ENCODE measurements around the gene RNF34. TPM values are rescaled to one million over a fixed set of nuclear protein-coding genes. Genes with fewer than 3 reads are reported as not detected.
A peak's percentile ranks its signal among the peaks of the same experiment; 100 is the strongest.
"Not testable (repeated sequence)": the region's sequence is repeated elsewhere in the genome, so short reads cannot be mapped to it uniquely, and the experiment has no call there.

The RNF34 gene
- polyA plus RNA-seq, 3 donors from 2014 or later, result 31.8 to 73.9 (median 57.9) TPM

DNA sequence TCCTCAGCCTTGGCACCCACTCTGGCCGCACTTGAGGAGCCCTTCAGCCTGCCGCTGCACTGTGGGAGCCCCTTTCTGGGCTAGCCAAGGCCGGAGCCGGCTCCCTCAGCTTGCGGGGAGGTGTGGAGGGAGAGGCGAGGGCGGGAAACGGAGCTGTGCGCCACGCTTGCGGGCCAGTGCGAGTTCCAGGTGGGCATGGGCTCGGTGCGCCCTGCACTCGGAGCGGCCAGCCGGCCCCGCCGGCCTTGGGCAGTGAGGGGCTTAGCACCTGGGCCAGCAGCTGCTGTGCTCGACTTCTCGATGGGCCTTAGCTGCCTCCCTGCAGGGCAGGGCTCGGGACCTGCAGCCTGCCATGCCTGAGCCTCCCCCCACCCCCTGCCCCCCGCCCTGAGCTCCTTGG is 25.6 kb upstream of the RNF34 start:
- H3K4me3 Mint-ChIP-seq; H3K27me3 Mint-ChIP-seq (ENCODE audit: low read depth in 3 of 3); H3K27ac Mint-ChIP-seq; H3K4me1 Mint-ChIP-seq; H3K9me3 Mint-ChIP-seq; DNase-seq; H3K36me3 Mint-ChIP-seq: not testable (repeated sequence)

DNA sequence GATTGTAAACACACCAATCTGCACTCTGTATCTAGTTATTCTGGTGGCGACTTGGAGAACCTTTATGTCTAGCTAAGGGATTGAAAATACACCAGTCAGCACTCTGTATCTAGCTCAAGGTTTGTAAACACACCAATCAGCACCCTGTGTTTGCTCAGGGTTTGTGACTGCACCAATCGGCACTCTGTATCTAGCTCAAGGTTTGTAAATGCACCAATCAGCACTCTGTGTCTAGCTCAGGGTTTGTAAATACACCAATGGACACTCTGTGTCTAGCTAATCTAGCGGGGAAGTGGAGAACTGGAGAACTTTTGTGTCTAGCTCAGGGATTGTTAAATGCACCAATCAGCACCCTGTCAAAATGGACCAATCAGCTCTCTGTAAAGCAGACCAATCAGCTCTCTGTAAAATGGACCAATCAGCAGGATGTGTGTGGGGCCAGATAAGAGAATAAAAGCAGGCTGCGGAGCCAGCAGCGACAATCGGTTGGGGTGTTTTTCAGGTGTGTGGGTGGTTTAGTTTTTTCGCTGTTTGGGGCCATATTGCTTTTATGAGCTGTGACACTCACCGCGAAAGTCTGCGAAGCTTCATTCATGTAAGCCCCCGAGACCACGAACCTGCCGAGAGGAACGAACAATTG is 24.9 kb upstream of the RNF34 start:
- H3K9me3 Mint-ChIP-seq; H3K27ac Mint-ChIP-seq; H3K4me3 Mint-ChIP-seq; H3K27me3 Mint-ChIP-seq (ENCODE audit: low read depth in 3 of 3); H3K36me3 Mint-ChIP-seq; H3K4me1 Mint-ChIP-seq; DNase-seq: not testable (repeated sequence)

DNA sequence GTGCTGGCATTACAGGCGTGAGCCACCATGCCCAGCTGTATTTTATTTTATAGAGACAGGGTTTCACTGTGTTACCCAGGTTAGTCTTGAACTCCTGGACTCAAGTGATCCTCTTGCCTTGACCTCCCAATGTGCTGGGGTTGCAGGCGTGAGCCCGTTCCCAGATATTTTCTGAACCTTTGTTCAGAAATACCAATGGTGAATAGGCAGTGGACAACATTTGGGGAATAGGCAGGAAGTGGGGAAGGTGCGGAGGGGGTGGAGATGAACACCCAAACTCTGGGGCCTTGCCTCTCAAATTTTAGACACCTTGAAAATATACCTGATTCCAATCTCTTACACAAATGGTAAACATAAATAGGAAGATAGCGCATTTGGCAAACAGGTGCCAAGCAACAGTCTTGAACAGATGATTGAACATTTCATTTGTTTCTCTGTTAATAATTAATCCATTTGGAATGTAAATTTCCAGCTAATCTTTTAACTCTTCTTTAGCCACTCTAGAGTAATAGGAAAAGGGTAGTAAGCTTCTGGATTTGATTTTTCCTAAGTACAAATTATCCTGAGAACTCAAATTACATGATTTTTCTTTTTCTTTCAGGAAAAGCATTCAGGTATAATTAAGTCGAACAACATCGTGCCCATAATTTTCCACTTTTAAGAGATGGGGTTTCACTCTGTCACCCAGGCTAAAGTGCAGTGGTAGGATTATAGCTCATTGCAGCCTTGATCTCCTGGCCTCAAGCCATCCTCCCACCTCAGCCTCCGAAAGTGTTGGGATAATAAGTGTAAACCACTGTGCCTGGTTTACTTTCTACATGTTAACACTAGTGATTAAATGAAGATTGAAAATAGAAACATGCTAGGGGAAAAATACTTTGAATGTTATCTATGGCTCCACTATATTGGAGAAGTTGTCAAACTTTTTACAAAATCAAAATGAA is 22.9 kb upstream of the RNF34 start:
- peaks cover 0 to 8% of the 10 kb centered on the region in 2 donors for H3K4me1 Mint-ChIP-seq
- no peaks in the 10 kb centered on the region for H3K36me3 Mint-ChIP-seq
- H3K9me3 Mint-ChIP-seq, result no peaks in the 10 kb centered on the region
- DNase-seq, result no peak
- peaks cover 2 to 4% (median 3%) of the 10 kb centered on the region in 3 donors for H3K27me3 Mint-ChIP-seq (ENCODE audit: low read depth in 3 of 3)
- no peak overlapping the region for H3K4me3 Mint-ChIP-seq
- no peak overlapping the region for H3K27ac Mint-ChIP-seq

DNA sequence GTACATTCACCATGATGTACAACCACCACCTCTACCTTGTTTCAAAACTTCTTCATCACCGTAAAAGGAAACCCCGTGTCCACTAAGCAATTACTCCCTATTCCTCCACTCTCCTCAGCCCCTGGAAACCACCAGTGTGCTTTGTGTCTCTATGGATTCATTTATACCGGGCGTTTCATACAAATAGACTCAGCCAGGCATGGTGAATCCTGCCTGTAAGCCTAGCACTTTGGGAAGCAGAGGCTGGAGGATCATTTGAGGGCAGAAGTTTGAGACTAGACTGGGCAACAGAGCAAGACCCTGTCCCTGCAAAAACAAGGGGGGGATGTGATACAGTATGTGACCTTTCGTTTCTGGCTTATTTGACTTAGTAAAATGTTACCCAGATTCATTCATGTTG is 21.2 kb upstream of the RNF34 start:
- peaks cover 0 to 4% (median 2%) of the 10 kb centered on the region in 3 donors for H3K27me3 Mint-ChIP-seq (ENCODE audit: low read depth in 3 of 3)
- H3K4me3 Mint-ChIP-seq, result no peak overlapping the region
- H3K4me1 Mint-ChIP-seq, result peaks cover 0 to 3% of the 10 kb centered on the region in 2 donors
- no peak for DNase-seq
- no peaks in the 10 kb centered on the region for H3K36me3 Mint-ChIP-seq
- no peaks in the 10 kb centered on the region for H3K9me3 Mint-ChIP-seq
- H3K27ac Mint-ChIP-seq, result no peak overlapping the region

DNA sequence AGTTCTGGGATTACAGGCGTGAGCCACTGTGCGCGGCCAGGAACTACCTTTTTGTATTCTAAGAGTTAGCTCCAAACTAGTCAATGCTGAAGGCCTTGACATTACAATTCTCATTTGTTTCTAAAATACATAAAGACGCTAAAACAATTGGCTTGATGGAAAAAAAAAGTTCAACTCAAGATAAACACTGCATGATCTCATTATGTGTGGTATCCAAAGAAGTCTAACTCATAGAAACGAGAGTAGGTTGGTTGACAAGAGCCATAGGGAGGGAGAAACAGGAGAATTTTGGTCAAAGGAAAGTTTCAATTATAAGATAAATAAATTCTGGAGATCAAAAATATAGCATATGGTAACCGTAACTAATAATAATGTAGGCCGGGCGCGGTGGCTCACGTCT is 20.0 kb upstream of the RNF34 start:
- H3K4me3 Mint-ChIP-seq, result no peak overlapping the region
- H3K27ac Mint-ChIP-seq, result no peak overlapping the region
- no peak for DNase-seq
- H3K36me3 Mint-ChIP-seq, result no peaks in the 10 kb centered on the region
- H3K27me3 Mint-ChIP-seq (ENCODE audit: low read depth in 3 of 3), result peaks cover 0 to 4% (median 2%) of the 10 kb centered on the region in 3 donors
- no peaks in the 10 kb centered on the region for H3K4me1 Mint-ChIP-seq
- no peaks in the 10 kb centered on the region for H3K9me3 Mint-ChIP-seq

DNA sequence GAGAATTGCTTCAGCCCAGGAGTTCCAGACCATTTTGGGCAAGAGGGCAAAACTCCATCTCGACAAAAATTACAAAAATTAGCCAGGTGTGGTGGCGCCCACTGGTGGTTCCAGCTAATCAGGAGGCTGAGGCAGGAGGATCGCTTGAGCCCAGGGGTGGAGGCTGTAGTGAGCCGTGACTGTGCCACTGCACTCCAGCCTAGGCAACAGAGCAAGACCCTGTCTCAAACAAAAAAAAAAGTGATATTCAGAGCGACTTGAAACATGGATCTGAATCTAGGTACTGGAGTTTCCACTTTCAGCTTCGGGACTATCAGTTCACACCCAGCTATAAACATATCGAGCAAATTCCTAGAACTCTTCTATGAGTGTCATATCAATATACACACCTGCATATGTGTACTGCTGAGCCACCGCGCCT is 16.3 kb upstream of the RNF34 start:
- no peaks in the 10 kb centered on the region for H3K9me3 Mint-ChIP-seq

DNA sequence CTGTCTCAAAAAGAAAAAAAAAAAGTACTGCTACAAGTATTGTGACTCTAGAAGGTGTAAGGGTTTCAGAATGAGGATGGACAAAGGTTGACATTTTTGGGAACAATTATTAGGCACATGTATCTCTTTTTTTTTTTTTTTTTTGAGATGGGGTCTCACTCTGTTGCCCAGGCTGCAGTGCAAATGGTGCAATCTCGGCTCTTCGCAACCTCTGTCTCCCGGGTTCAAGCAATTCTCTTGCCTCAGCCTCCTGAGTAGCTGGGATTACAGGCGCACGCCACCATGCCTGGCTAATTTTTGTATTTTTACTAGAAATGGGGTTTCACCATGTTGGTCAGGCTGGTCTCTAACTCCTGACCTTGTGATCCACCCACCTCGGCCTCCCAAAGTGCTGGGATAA is 15.0 kb upstream of the RNF34 start:
- not testable (repeated sequence) for DNase-seq; H3K9me3 Mint-ChIP-seq; H3K27ac Mint-ChIP-seq; H3K27me3 Mint-ChIP-seq (ENCODE audit: low read depth in 3 of 3); H3K4me3 Mint-ChIP-seq; H3K4me1 Mint-ChIP-seq; H3K36me3 Mint-ChIP-seq

More for the DNA sequence above, 16.3 kb upstream of the RNF34 start:
- Mint-ChIP-seq H3K4me3 (no peak overlapping the region), H3K27ac (no peak overlapping the region), H3K36me3 (peaks cover 0 to 1% (median 0%) of the 10 kb centered on the region in 3 donors), H3K4me1 (no peaks in the 10 kb centered on the region), H3K27me3 (ENCODE audit: low read depth in 3 of 3) (peaks cover 0 to 4% (median 2%) of the 10 kb centered on the region in 3 donors)
- DNase-seq, result no peak

DNA sequence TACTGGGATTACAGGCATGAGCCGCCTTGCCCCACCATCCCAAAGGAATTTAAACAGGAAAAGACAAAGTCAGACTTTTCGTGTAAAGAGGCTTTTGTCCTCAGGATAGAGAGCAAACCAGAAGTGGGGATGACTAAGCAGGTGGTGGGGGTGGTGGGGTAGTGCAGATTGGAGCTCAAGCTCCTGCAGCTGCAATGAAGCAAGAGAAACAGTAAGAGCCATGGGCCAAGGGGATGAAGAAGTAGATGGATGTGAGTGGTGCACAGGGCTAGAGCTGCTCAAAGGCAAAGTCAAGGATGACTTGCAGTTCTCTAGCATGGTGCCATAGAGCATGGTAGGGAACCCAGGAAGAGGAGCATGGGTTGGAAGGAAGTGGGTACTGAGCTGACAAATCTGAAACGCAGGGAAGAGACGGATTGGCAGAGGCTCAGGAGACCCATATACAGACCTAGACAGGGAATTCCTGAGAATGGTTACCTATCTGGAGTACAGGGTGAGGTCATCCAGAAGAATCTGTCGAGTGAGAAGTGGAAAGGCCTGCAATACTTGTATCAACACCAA is 11.4 kb upstream of the RNF34 start:
- no peaks in the 10 kb centered on the region for H3K9me3 Mint-ChIP-seq
- H3K36me3 Mint-ChIP-seq, result peaks cover 0 to 4% (median 0%) of the 10 kb centered on the region in 3 donors
- H3K4me3 Mint-ChIP-seq, result no peak overlapping the region
- H3K27me3 Mint-ChIP-seq (ENCODE audit: low read depth in 3 of 3), result peaks cover 0 to 5% (median 2%) of the 10 kb centered on the region in 3 donors
- peaks cover 8 to 10% of the 10 kb centered on the region in 2 donors for H3K4me1 Mint-ChIP-seq
- H3K27ac Mint-ChIP-seq, result peak overlapping the region in 1 of 6 donors; percentile 2
- DNase-seq, result no peak

DNA sequence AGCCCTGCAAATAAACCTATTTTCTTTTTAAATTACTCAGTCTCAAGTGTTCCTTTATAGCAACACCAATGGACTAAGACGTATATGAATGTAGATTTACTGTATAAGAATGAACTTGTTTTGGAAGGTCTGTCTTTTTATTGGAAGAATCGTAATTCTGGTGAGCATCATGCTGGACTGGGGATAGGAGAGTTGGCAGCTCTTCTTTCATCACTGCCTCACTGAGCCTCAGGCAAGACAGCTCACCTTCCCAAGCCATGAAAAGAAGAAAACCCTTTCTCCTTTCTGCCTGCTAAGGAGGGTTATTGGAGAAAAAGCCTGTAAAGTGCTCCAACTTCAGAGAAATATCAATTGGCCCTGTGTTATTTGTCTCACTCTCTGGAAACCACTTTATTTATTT is 9.1 kb upstream of the RNF34 start:
- Mint-ChIP-seq H3K9me3 (no peaks in the 10 kb centered on the region), H3K27ac (no peak overlapping the region), H3K4me1 (peaks cover 8 to 10% of the 10 kb centered on the region in 2 donors), H3K4me3 (no peak overlapping the region), H3K27me3 (ENCODE audit: low read depth in 3 of 3) (peaks cover 0 to 2% (median 0%) of the 10 kb centered on the region in 3 donors), H3K36me3 (peaks cover 0 to 4% (median 0%) of the 10 kb centered on the region in 3 donors)
- DNase-seq, result no peak

DNA sequence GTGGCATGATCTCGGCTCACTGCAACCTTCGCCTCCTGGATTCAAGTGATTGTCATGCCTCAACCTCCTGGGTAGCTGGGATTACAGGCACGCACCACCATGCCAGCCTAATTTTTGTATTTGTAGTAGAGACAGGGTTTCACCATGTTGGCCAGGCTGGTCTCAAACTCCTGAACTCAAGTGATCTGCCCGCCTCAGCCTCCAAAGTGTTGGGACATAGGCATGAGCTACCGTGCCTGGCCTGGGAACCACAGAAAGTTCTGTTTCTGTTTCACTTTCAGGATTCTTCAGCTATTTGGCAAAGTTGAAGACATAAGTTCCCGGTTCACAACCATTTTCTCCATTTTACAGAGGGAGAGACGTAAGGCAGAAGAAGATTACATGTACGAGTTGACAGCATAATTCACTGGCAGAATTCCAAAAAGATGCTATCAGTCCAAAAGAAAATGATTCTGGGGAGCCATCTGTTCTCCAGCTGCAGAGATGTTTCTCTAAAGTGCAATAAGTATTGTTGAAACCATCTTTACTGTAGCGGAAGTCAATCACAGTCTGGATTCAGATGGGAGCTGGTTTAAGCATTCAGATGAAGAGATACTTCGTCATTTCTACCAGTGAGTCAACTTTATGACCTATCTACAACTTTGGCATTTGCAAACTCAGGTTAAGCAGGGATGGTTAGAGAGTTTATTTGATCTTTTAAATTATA is 8.1 kb upstream of the RNF34 start:
- Mint-ChIP-seq H3K36me3 (peaks cover 0 to 4% (median 0%) of the 10 kb centered on the region in 3 donors), H3K27ac (peak overlapping the region; percentile 19 to 84 (median 54)), H3K4me3 (peak overlapping the region; percentile 13 to 80 (median 42)), H3K27me3 (ENCODE audit: low read depth in 3 of 3) (peaks cover 0 to 2% (median 0%) of the 10 kb centered on the region in 3 donors), H3K4me1 (peaks cover 8 to 10% of the 10 kb centered on the region in 2 donors), H3K9me3 (no peaks in the 10 kb centered on the region)
- peak; percentile 31 to 49 (median 37) for DNase-seq

DNA sequence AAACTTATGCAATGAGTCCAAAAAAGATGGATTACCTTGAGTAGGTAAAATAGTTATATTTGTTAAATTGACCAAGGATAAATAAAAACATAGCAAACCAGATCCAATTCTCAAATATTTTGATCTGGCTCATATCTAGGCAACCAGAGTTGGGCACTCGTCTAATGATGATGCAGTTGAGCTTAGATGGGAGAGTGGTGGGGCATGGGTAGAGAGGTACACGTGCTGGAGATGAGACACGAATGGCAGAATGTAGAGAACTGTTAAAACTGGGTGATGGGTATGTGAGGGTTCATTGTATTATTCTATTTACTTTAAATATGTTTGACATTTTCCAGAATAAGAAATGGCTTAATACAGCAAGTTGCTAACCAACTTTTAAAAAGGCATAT is 7.6 kb upstream of the RNF34 start:
- DNase-seq, result no peak
- no peaks in the 10 kb centered on the region for H3K9me3 Mint-ChIP-seq
- H3K4me1 Mint-ChIP-seq, result peaks cover 8 to 10% of the 10 kb centered on the region in 2 donors
- H3K27me3 Mint-ChIP-seq (ENCODE audit: low read depth in 3 of 3), result peaks cover 0 to 2% (median 0%) of the 10 kb centered on the region in 3 donors
- H3K4me3 Mint-ChIP-seq, result no peak overlapping the region
- H3K27ac Mint-ChIP-seq, result peak overlapping the region in 3 of 6 donors; percentile 51 to 84 (median 67)
- peaks cover 0 to 4% (median 0%) of the 10 kb centered on the region in 3 donors for H3K36me3 Mint-ChIP-seq

DNA sequence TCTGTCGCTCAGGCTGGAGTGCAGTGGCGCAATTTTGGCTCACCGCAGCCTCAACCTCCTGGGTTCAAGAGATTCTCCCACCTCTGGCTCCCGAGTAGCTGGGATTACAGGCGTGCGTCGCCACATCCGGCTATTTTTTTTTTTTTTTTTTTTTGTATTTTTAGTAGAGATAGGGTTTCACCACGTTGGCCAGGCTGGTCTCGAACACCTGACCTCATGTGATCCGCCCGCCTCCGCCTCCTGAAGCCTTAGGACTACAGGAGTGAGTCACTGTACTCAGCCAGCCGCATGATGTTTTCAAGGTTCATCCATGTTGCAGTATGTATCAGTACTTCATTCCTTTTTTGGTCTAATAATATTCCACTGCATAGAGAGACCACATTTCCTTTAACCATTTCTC is 2.4 kb upstream of the RNF34 start:
- Mint-ChIP-seq H3K27me3 (ENCODE audit: low read depth in 3 of 3) (peaks cover 0 to 5% (median 4%) of the 10 kb centered on the region in 3 donors), H3K9me3 (no peaks in the 10 kb centered on the region), H3K27ac (no peak overlapping the region), H3K36me3 (no peaks in the 10 kb centered on the region), H3K4me3 (no peak overlapping the region), H3K4me1 (peaks cover 30 to 38% of the 10 kb centered on the region in 2 donors)
- DNase-seq, result no peak

DNA sequence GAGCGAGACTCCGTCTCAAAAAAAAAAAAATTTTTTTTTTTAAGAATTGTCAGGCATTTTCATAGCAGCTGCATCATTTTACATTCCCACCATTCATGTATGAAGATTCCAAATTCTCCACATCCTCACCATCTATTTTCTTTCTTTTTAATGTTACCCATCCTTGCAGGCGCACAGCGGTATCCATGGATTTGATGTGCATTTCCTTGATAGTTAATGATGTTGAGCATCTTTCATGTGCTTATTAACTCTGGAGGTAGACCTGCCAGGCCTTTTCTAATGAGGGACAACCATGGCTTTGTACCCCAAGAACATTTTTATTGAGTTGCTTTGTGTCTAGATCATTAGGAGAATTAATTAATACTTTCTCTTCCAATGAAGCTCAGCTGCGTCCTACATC is 1.6 kb upstream of the RNF34 start:
- Mint-ChIP-seq H3K36me3 (no peaks in the 10 kb centered on the region), H3K4me1 (peaks cover 34 to 44% of the 10 kb centered on the region in 2 donors), H3K9me3 (no peaks in the 10 kb centered on the region), H3K27ac (peak overlapping the region in 1 of 6 donors; percentile 80), H3K4me3 (peak overlapping the region; percentile 58 to 99 (median 93)), H3K27me3 (ENCODE audit: low read depth in 3 of 3) (peaks cover 0 to 5% (median 4%) of the 10 kb centered on the region in 3 donors)
- DNase-seq, result no peak
